HuH-7.5 (cell line): Measurements from ENCODE around the gene HOXC5.

Source experiments
- DNase-seq: peaks from one replicate; pipeline ENCODE4 v3.0.0; 2011; ENCODE audit warnings: low spot score

Gene HOXC5

GRCh38 chr12:54019924-54020590, 12.8 kb upstream of the HOXC5 start:
- no peak for DNase-seq

DNA sequence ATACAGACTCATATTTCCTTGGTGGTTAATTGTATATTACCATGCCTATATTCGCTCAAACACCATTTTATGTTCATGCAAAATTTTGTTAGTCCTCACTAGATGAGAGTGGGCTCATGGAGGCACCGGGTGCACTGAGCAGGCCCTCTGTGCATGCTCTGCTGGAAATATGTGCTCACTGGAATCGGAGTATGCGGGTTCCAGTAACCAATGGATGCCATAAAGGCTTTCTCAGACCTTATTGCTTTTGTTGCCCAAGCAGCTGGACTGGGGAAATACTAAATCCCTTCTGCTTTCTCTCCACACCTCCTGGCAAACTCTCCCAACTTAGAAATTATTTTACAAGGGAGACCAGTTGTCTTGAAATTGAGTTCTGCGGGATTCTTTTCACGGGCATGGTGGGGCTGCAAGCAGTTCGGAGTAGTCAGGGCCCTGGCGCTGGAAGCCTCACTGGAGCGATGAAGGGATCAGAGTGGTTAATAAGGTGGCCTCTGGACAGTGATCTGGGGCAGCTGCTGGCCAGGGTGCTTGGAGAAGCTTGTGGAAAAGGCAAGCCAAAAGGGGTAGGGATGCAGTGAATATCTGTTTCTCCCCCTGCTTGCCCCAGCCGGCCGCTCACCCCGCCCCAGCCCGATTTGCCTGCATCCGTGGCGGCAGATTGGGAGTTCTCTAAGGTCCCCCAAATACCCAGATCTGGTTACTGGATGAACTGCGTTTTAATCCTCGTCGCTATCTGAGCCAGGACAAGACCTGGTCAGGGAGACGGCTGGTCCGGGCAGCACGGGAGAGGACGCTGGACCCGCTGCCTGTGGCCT, 12.1 kb upstream of the HOXC5 start:
- DNase-seq = no peak

- DNase-seq = no peak
Observed at GRCh38 chr12:54021432-54022013, 11.3 kb upstream of the HOXC5 start.

DNA sequence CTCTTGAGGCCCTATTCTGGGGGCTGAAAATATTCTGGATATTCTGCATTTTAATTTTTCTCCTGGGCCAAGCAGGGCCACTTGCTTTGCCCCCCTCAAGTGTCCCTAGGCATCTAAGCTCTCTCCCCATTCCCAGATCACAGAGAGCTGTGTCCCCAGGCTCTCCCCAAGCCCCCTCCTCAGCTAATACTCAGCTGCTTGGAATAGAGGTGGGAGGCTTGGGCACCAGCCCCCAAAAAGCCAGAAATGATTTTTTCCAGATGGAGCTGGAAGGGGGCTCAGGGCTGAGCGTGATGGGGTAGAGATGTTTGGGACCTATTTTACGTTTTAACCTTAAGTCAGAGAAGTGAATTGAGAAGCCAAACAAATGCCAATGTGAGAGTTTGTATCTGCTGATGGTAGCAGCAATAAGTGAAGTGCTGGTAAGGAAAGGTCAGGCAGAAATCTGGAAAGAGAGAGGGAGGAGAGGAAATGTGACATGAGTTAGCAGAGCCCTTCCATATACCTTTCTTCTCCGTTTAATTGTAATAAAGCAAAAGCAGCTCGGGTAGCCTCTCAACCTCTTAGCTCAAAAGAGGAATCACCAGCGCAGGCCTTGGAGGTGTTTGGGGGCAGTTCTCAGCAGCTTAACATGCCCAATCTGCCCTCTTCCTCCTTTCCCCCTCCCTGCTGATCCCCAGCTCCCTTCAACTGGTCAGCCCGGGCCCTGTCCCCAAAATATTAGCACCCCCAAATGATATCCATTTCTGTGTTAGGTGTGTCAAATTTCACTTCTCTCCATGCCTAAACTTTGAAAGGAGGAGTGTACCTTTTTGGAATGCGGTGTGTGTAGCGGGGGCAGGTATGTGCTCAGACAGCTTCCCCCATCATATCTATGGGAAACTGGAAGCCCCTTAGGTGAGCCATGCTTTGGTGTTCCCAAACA, 9.6 kb upstream of the HOXC5 start:
- no peak for DNase-seq

GRCh38 chr12:54024127-54024526, 8.7 kb upstream of the HOXC5 start:
- no peak for DNase-seq

DNA sequence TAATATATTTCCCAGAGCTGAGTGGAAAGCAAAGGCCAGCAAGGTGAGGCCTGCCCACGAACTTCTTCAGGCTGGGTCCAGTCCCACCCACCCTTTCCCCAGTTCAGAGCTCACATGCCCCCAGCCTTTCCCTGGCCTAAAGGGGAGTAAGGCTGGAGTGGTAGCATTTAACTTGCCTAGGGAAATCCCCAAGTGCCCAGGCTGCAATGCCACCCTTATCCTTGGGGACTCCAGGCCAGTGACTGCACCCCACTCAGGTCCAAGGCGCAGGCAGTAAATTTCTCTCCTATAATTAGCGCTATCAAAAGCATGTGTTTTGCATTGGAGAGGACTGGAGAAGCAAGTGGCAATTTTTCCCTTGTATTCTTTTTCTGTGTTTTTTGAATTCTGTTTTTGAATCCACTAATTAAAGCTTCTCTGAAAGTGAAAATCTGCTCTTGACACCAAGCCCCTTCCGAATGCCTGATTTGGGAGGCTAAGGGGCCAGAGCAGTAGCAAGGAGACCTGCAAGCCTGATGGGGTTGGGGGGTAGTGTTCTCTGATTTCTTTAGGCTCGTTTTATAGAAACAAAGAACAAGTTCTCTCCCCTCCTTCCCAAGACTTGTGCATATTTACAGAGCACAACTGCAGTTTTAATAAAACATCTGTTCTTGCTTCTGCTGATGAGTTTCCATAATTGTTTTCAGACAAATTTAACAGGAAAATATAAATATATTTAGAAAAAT, 8.1 kb upstream of the HOXC5 start:
- no peak for DNase-seq

DNA sequence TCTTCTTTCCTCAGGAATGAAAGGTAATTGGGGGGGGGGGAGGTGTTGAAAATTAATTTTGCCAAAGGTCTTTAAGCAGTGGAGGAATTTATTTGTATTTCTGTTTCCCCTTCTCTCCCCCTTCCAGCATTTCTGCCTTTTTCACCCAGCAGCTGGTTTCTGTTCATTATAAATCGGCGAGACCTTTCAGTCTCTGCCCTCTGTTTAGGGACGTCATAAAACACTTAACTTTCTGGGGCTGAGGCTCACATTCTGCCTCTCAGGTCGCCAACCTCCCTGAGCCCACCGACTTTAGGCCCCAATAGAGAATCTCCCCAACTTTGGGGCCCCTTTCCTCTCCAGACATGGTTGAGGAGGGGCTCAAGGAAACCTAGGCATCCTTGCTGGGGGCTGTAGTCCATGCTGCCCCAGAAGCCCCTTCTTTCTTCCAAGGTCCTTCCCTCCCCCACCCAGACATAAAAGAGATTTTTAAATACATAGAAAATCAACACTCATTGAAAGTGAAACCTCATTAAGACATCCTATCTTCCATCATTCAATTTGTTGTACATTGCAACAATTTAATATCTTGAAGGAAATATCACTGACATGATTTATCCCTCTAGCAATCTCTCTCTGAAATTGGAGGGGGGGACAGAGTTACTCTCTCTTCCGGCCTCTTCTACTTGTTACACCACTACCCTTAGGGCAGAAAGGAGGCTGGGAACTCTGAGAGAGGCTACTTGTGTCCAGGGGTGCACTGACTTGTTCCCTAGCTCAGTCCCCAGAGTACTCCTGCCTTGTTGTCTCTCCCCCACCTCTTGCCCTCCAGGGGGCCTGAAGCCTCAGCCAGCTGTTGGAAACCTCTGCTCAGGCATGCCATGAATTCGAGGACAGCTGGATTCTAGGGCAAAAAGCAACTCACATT, 7.1 kb upstream of the HOXC5 start:
- no peak for DNase-seq

DNA sequence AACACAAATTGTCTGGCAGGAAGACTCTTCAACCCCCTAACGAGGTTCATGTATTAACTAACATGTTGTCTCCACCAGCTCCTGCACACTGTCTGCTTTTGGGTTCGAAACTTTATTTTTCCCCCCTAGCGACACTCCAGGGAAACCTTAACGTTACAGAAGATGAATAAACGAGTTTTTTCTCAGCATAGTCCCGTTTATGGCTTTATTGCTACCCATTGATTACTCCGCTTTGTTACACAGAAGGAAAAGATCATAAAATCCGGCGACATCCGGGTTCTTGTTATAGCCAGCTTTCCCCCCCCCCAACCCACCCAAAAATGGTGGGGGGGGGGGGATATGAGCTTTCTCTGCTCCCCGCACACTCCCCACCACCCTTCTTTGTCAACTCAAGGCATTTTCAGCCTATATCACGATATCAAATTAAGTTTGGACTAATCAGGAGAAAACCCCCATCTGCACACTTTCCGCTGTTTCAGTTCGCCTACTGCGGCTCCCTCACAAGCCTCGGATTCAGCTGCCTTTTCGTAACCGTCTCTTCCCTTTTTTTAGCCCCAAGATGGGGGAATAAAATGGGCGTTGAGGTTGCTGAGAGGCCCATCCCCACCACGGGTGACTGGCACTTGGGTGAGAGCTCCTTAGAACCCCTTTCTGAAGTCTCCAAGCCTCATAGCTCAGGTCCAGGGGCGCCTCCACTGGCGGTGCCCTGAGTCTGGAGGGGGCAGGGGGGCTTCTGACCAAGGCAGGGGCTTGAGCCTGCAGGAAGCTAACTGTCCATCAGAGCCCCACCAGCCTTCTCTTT, 6.0 kb upstream of the HOXC5 start:
- no peak for DNase-seq

GRCh38 chr12:54027442-54027786, 5.4 kb upstream of the HOXC5 start:
- DNase-seq = no peak

DNA sequence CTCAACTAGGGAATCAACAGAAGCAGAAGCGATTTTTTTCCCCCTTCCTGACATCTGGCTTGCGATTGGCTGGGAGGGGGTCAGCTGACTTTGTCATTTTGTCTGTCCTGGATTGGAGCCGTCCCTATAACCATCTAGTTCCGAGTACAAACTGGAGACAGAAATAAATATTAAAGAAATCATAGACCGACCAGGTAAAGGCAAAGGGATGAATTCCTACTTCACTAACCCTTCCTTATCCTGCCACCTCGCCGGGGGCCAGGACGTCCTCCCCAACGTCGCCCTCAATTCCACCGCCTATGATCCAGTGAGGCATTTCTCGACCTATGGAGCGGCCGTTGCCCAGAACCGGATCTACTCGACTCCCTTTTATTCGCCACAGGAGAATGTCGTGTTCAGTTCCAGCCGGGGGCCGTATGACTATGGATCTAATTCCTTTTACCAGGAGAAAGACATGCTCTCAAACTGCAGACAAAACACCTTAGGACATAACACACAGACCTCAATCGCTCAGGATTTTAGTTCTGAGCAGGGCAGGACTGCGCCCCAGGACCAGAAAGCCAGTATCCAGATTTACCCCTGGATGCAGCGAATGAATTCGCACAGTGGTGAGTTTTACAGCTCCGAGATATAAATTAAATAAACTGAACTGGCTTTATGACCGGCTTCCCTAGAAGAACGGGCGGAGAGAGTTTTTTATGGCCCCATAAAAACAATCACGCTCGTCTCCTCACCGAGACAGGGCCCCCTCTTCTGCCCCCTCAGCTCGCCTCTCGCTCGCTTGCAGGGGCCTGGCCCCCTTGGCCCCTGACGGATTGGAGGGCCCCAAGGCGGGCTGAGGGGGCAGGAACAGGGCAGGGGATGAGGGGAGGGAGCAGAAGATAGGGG, 4.3 kb upstream of the HOXC5 start, which contains the start of gene HOXC6:
Gene HOXC6 (plus strand): TSS at position 127 of the 888 bp plus-strand sequence. CDS start 82 bp downstream, at position 209.
- peak; percentile 89 for DNase-seq

- DNase-seq = no peak
Observed at GRCh38 chr12:54029529-54030441, 3.1 kb upstream of the HOXC5 start.

GRCh38 chr12:54030442-54030801, 2.4 kb upstream of the HOXC5 start:
- DNase-seq = no peak

GRCh38 chr12:54030889-54031471, 1.9 kb upstream of the HOXC5 start:
- no peak for DNase-seq

GRCh38 chr12:54031480-54031879, 1.4 kb upstream of the HOXC5 start:
- no peak for DNase-seq

DNA sequence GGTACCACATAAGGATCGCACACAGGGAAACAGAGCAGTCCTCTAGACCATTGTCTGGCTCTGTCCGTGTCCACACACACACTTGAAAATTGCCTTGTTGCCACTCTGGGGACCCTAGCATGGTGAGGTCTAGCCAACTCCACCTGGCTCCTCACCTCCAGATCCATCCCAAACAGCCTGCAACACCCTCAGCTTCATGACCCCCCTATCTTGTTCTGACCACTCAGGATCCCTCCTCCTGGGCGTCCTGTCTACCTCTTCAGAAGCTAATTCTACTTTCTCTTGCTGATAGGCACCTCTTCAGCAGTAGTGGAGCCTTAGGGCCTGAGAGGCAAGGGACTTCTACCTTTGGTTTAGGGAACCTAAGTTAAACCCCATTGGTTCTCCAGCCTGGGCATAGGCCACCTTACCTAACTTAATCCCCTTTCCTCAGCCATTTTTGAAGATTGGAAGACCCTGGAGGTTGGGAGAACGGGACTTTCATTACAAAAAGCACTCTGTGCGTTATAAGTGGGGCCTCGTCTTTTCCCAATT, 697 bp upstream of the HOXC5 start:
- DNase-seq = no peak

- peak; percentile 82 for DNase-seq
Observed at GRCh38 chr12:54033106-54033979, 493 bp downstream of the HOXC5 start.
